Immature natural killer cell (primary cell): ENCODE data around the gene PROK2. TPM values are rescaled to one million over a fixed set of nuclear protein-coding genes. Genes with fewer than 3 reads are reported as not detected.

Experiments used
- DNase-seq, 3 donors: peaks; one replicate each; pipeline ENCODE4 v3.0.0; 2022; ENCODE audit warnings: mixed read lengths in 1 of 3
- H3K27ac Mint-ChIP-seq, 6 donors: one replicate each; pipeline ENCODE4 v1.8.0; 2020; ENCODE audit warnings: mixed read lengths in 6 of 6, mild to moderate bottlenecking in 5 of 6, inconsistent platforms in 4 of 6, moderate library complexity in 3 of 6
- H3K27me3 Mint-ChIP-seq, 3 donors: one replicate each; pipeline ENCODE4 v1.8.0; 2020 to 2021; ENCODE audit warnings: low read depth in 3 of 3, mild to moderate bottlenecking in 3 of 3, mixed read lengths in 3 of 3, moderate library complexity in 3 of 3, inconsistent platforms in 1 of 3
- H3K36me3 Mint-ChIP-seq, 3 donors: one replicate each; pipeline ENCODE4 v1.8.0; 2020; ENCODE audit warnings: mixed read lengths in 3 of 3, inconsistent platforms in 2 of 3, mild to moderate bottlenecking in 2 of 3
- H3K4me1 Mint-ChIP-seq, 2 donors: one replicate each; pipeline ENCODE4 v1.8.0; 2020; ENCODE audit warnings: inconsistent platforms in 2 of 2, mild to moderate bottlenecking in 2 of 2, mixed read lengths in 2 of 2, moderate library complexity in 1 of 2
- H3K4me3 Mint-ChIP-seq, 5 donors: one replicate each; pipeline ENCODE4 v1.8.0; 2020; ENCODE audit warnings: mild to moderate bottlenecking in 5 of 5, mixed read lengths in 5 of 5, inconsistent platforms in 3 of 5, moderate library complexity in 3 of 5
- H3K9me3 Mint-ChIP-seq, 6 donors: one replicate each; pipeline ENCODE4 v1.8.0; 2020; ENCODE audit warnings: mild to moderate bottlenecking in 6 of 6, mixed read lengths in 6 of 6, inconsistent platforms in 4 of 6, moderate library complexity in 3 of 6
- polyA plus RNA-seq, 3 donors: library from polyadenylated mRNA; unstranded; fragments of 300-500 nt; fragmentation: Illumina TruSeq; gene quantifications; one replicate each; pipeline ENCODE4 v1.2.3, GENCODE V29; 2021

Gene PROK2
- polyA plus RNA-seq, result not detected

DNA sequence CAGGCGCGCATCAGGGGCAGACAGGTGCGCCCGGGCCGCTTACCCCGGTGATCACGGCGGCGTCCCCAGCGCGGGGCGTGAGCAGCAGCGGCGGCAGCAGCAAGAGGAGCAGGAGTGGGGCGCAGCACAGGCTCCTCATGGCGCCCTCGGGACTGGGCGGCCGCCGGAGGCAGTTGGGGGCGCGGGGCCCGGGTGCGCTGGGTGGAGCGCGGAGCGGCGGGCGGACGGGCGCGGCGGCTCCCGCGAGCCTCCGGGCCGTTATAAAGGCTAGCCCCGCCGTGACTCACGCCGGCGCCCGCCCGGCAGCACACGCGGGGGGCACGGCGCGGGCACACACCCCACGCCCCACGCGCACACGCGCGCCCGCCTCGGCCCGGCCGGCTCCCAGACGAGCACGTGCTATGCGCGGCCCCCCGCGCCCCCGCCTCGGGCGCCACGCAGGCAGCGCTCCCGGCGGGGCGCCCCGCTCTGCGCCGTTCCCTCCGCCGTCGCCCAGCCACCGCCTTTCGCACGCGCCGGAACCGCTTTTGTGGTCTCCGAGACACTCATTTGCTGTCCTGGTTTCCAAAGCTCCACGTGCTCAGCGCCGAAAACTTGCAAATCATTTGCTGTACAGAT is at the start of gene PROK2:
PROK2 (minus strand) TSS at position 235 of the 618 bp plus-strand sequence; CDS start at position 139, 96 bp downstream.
- no peak within 1 kb of the TSS for H3K27ac Mint-ChIP-seq
- H3K27me3 Mint-ChIP-seq, result peaks cover 11 to 29% (median 15%) of the 10 kb centered on the region in 3 donors
- H3K36me3 Mint-ChIP-seq, result no peaks in the 10 kb centered on the region
- peaks cover 18 to 29% of the 10 kb centered on the region in 2 donors for H3K4me1 Mint-ChIP-seq
- no peaks in the 10 kb centered on the region for H3K9me3 Mint-ChIP-seq
- DNase-seq, result peak in 1 of 3 donors; percentile 11
- peak within 1 kb of the TSS; percentile 60 to 83 (median 76) for H3K4me3 Mint-ChIP-seq

GRCh38 chr3:71831599-71831998 is 46.7 kb upstream of the PROK2 start:
- no peaks in the 10 kb centered on the region for H3K27me3 Mint-ChIP-seq
- no peak overlapping the region for H3K4me3 Mint-ChIP-seq
- H3K9me3 Mint-ChIP-seq, result no peaks in the 10 kb centered on the region
- no peaks in the 10 kb centered on the region for H3K36me3 Mint-ChIP-seq
- H3K4me1 Mint-ChIP-seq, result no peaks in the 10 kb centered on the region
- H3K27ac Mint-ChIP-seq, result no peak overlapping the region
- DNase-seq, result no peak

- H3K4me3 Mint-ChIP-seq, result no peak overlapping the region
- no peaks in the 10 kb centered on the region for H3K36me3 Mint-ChIP-seq
- H3K27ac Mint-ChIP-seq, result no peak overlapping the region
- DNase-seq, result no peak
- H3K4me1 Mint-ChIP-seq, result no peaks in the 10 kb centered on the region
- H3K9me3 Mint-ChIP-seq, result no peaks in the 10 kb centered on the region
- H3K27me3 Mint-ChIP-seq, result peaks cover 0 to 2% (median 1%) of the 10 kb centered on the region in 3 donors
These were observed 40.8 kb upstream of the PROK2 start for GRCh38 chr3:71825551-71826283.

DNA sequence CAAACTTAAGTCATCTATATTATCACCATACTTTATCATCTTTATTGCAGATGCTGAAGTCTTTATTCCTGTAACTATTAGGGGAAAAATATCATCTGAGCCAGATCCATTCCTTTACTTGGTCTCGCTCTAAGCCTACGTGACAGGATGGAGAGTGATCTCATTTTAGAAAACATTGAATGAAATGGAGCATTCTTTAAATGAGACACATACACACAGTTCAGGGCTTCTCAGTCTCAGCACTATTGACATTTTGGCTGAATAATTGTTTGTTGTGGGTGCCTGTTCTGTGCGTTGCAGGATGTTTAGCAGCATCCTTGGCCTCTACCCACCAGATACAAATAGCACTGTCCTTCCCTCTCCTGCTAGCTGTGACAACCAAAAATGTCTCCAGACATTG is 36.2 kb upstream of the PROK2 start:
- Mint-ChIP-seq H3K36me3 (no peaks in the 10 kb centered on the region), H3K27me3 (peaks cover 0 to 6% (median 1%) of the 10 kb centered on the region in 3 donors), H3K4me1 (no peaks in the 10 kb centered on the region), H3K9me3 (no peaks in the 10 kb centered on the region), H3K27ac (no peak overlapping the region), H3K4me3 (no peak overlapping the region)
- no peak for DNase-seq

- no peak for DNase-seq
- Mint-ChIP-seq H3K4me3 (no peak overlapping the region), H3K9me3 (no peaks in the 10 kb centered on the region), H3K27ac (no peak overlapping the region), H3K4me1 (no peaks in the 10 kb centered on the region), H3K27me3 (peaks cover 0 to 5% (median 0%) of the 10 kb centered on the region in 3 donors), H3K36me3 (no peaks in the 10 kb centered on the region)
These were observed 32.3 kb upstream of the PROK2 start for GRCh38 chr3:71817262-71817661.

DNA sequence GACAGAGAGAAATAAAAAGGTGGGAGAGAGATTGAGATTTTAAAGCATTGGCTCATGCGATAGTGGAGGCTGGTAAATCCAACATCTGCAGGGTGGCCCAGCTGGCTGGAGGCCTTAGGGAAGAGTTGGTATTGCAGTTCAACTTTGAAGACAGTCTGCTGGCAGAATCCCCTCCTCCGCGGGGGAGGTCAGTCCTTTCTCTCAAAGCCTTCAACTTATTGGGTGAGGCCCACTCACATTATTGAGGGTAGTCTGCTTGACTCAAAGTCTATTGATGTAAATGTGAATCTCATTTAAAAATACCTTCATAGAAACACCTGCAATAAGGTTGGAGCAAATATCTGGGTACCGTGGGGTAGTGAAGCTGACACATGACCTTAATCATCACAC is 31.8 kb upstream of the PROK2 start:
- Mint-ChIP-seq H3K36me3 (no peaks in the 10 kb centered on the region), H3K4me3 (no peak overlapping the region), H3K27me3 (peaks cover 0 to 5% (median 0%) of the 10 kb centered on the region in 3 donors), H3K4me1 (no peaks in the 10 kb centered on the region), H3K9me3 (no peaks in the 10 kb centered on the region), H3K27ac (no peak overlapping the region)
- DNase-seq, result no peak

- H3K9me3 Mint-ChIP-seq, result no peaks in the 10 kb centered on the region
- no peak for DNase-seq
- H3K27me3 Mint-ChIP-seq, result peaks cover 0 to 5% (median 0%) of the 10 kb centered on the region in 3 donors
- H3K27ac Mint-ChIP-seq, result no peak overlapping the region
- no peaks in the 10 kb centered on the region for H3K4me1 Mint-ChIP-seq
- no peak overlapping the region for H3K4me3 Mint-ChIP-seq
- H3K36me3 Mint-ChIP-seq, result no peaks in the 10 kb centered on the region
These were observed 30.6 kb upstream of the PROK2 start for GRCh38 chr3:71815340-71816067.

DNA sequence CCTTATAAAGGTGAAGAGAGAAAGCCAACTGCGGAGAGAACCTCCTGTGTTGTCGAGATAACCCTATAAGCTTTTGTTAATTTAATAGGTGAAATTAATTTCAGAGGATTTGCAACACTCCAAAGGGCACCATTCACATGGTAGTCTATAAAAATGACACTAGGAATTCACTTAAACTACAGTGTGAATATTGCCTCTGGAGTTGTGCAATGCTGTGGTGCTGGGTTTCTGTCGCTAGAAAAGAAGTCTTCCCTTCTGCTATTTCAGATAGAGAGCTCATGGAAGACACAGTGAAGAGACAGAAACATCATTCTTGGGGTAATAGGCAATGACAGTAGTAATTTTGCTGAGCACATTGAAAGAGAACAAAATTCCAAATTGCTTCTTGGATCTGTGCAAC is 28.8 kb upstream of the PROK2 start:
- Mint-ChIP-seq H3K27me3 (peaks cover 0 to 3% (median 0%) of the 10 kb centered on the region in 3 donors), H3K9me3 (no peaks in the 10 kb centered on the region), H3K4me3 (no peak overlapping the region), H3K4me1 (no peaks in the 10 kb centered on the region), H3K27ac (no peak overlapping the region), H3K36me3 (no peaks in the 10 kb centered on the region)
- DNase-seq, result no peak

DNA sequence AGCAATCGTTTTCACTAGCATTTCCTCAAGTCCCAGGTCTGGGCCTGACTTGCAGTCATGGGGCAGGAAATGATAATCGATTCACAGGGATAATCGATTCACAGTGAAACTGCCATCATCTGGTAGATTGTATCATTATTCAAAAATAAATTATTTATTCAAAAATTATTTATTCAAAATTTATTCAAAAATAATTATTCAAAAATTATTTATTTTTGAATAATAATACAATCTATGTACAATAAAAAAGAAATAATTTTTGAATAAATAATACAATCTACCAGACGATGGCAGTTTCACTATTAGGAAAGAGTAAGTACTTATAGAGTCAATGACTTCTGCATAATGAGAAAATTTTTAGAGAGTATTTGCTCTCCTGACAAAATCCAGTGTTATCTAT is 28.1 kb upstream of the PROK2 start:
- H3K4me1 Mint-ChIP-seq, result no peaks in the 10 kb centered on the region
- no peaks in the 10 kb centered on the region for H3K9me3 Mint-ChIP-seq
- no peak overlapping the region for H3K27ac Mint-ChIP-seq
- no peak overlapping the region for H3K4me3 Mint-ChIP-seq
- no peaks in the 10 kb centered on the region for H3K36me3 Mint-ChIP-seq
- peaks cover 0 to 3% (median 0%) of the 10 kb centered on the region in 3 donors for H3K27me3 Mint-ChIP-seq
- DNase-seq, result no peak

GRCh38 chr3:71810056-71810455 is 25.1 kb upstream of the PROK2 start:
- Mint-ChIP-seq H3K27me3 (no peaks in the 10 kb centered on the region), H3K4me3 (no peak overlapping the region), H3K4me1 (no peaks in the 10 kb centered on the region), H3K27ac (no peak overlapping the region), H3K36me3 (no peaks in the 10 kb centered on the region), H3K9me3 (no peaks in the 10 kb centered on the region)
- no peak for DNase-seq

DNA sequence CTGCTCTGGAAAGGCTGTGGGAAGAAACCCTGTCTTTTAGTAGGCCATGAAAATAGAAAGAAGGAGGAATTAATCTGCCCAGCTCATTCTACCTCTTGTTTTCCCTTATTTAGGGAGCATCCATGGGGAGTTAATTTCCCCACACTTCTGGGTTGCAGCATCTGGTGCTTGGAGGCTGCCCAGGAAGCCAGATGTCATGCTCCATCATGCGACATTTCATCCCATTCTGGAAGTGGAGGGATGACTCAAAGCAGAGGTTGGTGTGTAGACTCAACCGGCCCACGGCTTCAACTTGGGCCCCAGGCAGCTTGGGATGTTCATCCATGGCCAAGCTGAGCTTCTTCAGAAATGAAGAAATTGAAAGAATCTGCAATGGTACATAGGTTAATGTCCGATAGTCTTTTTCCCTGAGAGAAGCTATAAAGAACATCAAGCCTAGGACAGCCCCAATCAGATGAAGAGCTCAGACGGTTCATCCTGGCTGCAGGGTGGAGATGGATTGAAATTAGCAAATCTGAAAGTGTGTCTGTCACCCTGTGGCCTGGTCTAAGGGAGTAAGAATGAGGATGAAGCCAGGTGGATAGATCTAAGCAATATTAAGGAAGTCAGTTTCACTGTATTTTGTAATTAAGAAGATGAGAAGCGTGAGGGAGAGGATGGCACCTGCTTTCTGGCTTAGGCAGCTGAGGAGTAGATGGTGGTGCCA is 24.5 kb upstream of the PROK2 start:
- no peak overlapping the region for H3K27ac Mint-ChIP-seq

GRCh38 chr3:71806736-71807135 is 21.8 kb upstream of the PROK2 start:
- Mint-ChIP-seq H3K27ac (no peak overlapping the region), H3K27me3 (peaks cover 0 to 5% (median 0%) of the 10 kb centered on the region in 3 donors), H3K36me3 (no peaks in the 10 kb centered on the region), H3K4me1 (no peaks in the 10 kb centered on the region), H3K9me3 (no peaks in the 10 kb centered on the region), H3K4me3 (no peak overlapping the region)
- no peak for DNase-seq

More for the DNA sequence above, 24.5 kb upstream of the PROK2 start:
- no peak overlapping the region for H3K4me3 Mint-ChIP-seq
- H3K9me3 Mint-ChIP-seq, result no peaks in the 10 kb centered on the region
- no peaks in the 10 kb centered on the region for H3K4me1 Mint-ChIP-seq
- H3K27me3 Mint-ChIP-seq, result no peaks in the 10 kb centered on the region
- no peaks in the 10 kb centered on the region for H3K36me3 Mint-ChIP-seq
- DNase-seq, result no peak

DNA sequence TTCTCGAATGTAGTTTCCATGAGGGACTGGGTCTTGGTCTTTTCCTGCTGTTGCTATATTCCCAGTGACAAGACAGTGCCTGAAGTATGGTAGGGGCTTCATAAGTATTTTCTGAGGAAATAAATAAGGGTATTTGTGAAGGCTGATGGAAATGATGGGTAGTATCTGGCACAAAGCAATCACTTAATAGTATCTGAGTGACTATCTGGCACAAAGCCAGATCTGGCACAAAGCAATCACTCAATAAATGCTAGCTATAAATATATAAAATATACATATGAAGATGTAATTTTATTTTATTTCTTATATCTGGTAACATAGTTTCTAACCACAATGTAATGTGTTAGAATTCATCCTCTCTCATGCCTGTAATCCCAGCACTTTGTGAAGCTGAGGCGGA is 20.7 kb upstream of the PROK2 start:
- Mint-ChIP-seq H3K9me3 (no peaks in the 10 kb centered on the region), H3K4me3 (no peak overlapping the region), H3K27me3 (peaks cover 0 to 5% (median 0%) of the 10 kb centered on the region in 3 donors), H3K36me3 (no peaks in the 10 kb centered on the region), H3K4me1 (no peaks in the 10 kb centered on the region), H3K27ac (no peak overlapping the region)
- no peak for DNase-seq

DNA sequence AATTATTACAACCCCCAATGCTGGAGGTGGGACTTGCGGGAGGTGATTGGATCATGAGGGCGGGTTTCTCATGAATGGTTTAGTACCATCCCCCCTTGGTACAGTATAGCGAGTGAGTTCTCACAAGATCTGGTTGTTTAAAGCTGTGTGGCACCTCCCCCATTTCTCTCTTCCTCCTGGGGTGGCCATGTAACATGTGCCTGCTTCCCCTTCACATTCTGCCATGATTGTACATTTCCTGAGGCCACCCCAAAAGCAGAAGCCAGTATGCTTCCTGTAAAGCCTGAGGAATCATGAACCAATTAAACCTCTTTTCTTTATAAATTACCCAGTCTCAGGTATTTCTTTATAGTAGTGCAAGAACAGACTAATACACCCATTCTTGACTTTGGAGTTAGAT is 20.3 kb upstream of the PROK2 start:
- peaks cover 0 to 5% (median 1%) of the 10 kb centered on the region in 3 donors for H3K27me3 Mint-ChIP-seq
- no peaks in the 10 kb centered on the region for H3K4me1 Mint-ChIP-seq
- no peaks in the 10 kb centered on the region for H3K9me3 Mint-ChIP-seq
- no peak for DNase-seq
- H3K4me3 Mint-ChIP-seq, result no peak overlapping the region
- no peaks in the 10 kb centered on the region for H3K36me3 Mint-ChIP-seq
- H3K27ac Mint-ChIP-seq, result no peak overlapping the region
